Peyer's patch (tissue), 4 donors: ENCODE measurements around the gene NEDD9.

ENCODE experiments used
- CTCF ChIP-seq, 6 experiments: fragments of 450-650 bp in 4 of 6; fragments of 200-600 bp in 2 of 6; sonication (generic) in 1 of 6; IDR thresholded peaks; one replicate each; pipeline ENCODE4 v1.5.1; 2017 to 2019; ENCODE audit warnings: antibody characterized with exemption in 6 of 6, mild to moderate bottlenecking in 3 of 6, moderate library complexity in 1 of 6
- POLR2A ChIP-seq, 2 donors: fragments of 450-650 bp; IDR thresholded peaks; one replicate each; pipeline ENCODE4 v1.5.1; 2017; ENCODE audit warnings: antibody characterized with exemption in 2 of 2, mild to moderate bottlenecking in 2 of 2, moderate library complexity in 2 of 2

GRCh38 chr6:11197175-11197536 lies 35.3 kb downstream of the NEDD9 start:
- TF ChIP-seq CTCF (IDR thresholded peaks at IDR 0.05): no peak
- TF ChIP-seq POLR2A (IDR thresholded peaks at IDR 0.05): no peak
